SK-N-SH (cell line): ENCODE measurements around the gene ARHGEF17. TPM values are rescaled to one million over a fixed set of nuclear protein-coding genes. Genes with fewer than 3 reads are reported as not detected.

ENCODE experiments used
- CTCF ChIA-PET: fragments of 300-600, 350-600 bp; formaldehyde crosslinking; extraction: SDS; loops from one replicate; lab custom pipeline; 2021; lab: Yijun Ruan, JAX
- POLR2A ChIA-PET: fragments of 350-600 bp; sonication (Branson Sonifier 250); formaldehyde crosslinking; extraction: SDS; loops from one replicate; lab custom pipeline; 2020; ENCODE audit warnings: antibody characterized with exemption, inconsistent platforms; lab: Yijun Ruan, JAX
- DNase-seq: peaks from one replicate; pipeline ENCODE4 v3.0.0; 2012
- H2AFZ ChIP-seq: fragments of 200-600 bp; sonication (generic); 2 replicates; pipeline ENCODE4 v1.8.1; 2016; ENCODE audit warnings: antibody characterized with exemption, mild to moderate bottlenecking, low read depth
- H3F3A ChIP-seq: fragments of 200-600 bp; sonication (generic); replicated peaks from 2 replicates; pipeline ENCODE3; 2016; ENCODE audit warnings: antibody characterized with exemption, mild to moderate bottlenecking; ENCODE audit not compliant: insufficient read depth
- H3K27ac ChIP-seq, 2 experiments: fragments of 200-500 bp in 1 of 2; fragments of 200-600 bp in 1 of 2; sonication (Bioruptor generic) in 1 of 2; sonication (generic), shearing (Covaris generic) in 1 of 2; 2 replicates each; pipeline versions ENCODE4 v1.5.1 to v1.6.1; 2014 to 2016; ENCODE audit warnings: low read depth in 2 of 2, inconsistent platforms in 1 of 2, low read length in 1 of 2, mild to moderate bottlenecking in 1 of 2, mixed read lengths in 1 of 2
- H3K27me3 ChIP-seq: fragments of 200-600 bp; sonication (generic), shearing (Covaris generic); 2 replicates; pipeline ENCODE4 v1.6.1; 2016; ENCODE audit warnings: mixed run types; ENCODE audit not compliant: insufficient read depth
- H3K36me3 ChIP-seq, 2 experiments: fragments of 200-500 bp in 1 of 2; fragments of 200-600 bp in 1 of 2; sonication (Bioruptor generic) in 1 of 2; sonication (generic) in 1 of 2; replicated peaks in 1 of 2; 2 replicates each; pipeline versions ENCODE3 to v1.5.1; 2014 to 2016; ENCODE audit warnings: low read length in 1 of 2, mild to moderate bottlenecking in 1 of 2; ENCODE audit not compliant: insufficient read depth in 2 of 2, control insufficient read depth in 1 of 2
- H3K4me1 ChIP-seq, 2 experiments: fragments of 200-500 bp in 1 of 2; fragments of 200-600 bp in 1 of 2; sonication (Bioruptor generic) in 1 of 2; sonication (generic), shearing (Covaris generic) in 1 of 2; 2 replicates each; pipeline versions ENCODE4 v1.5.1 to v1.6.1; 2014 to 2016; ENCODE audit warnings: low read depth in 1 of 2, low read length in 1 of 2, mixed run types in 1 of 2; ENCODE audit not compliant: insufficient read depth in 2 of 2, control insufficient read depth in 1 of 2
- H3K4me2 ChIP-seq: fragments of 200-600 bp; sonication (generic), shearing (Covaris generic); 2 replicates; pipeline ENCODE4 v1.6.1; 2017; ENCODE audit warnings: mixed run types
- H3K4me3 ChIP-seq, 2 experiments: fragments of 200-500 bp in 1 of 2; fragments of 200-600 bp in 1 of 2; sonication (Bioruptor generic) in 1 of 2; sonication (generic), shearing (Covaris generic) in 1 of 2; 2 replicates each; pipeline versions ENCODE4 v1.5.1 to v1.8.1; 2014 to 2016; ENCODE audit warnings: low read depth in 2 of 2, inconsistent platforms in 1 of 2, low read length in 1 of 2, mild to moderate bottlenecking in 1 of 2, mixed read lengths in 1 of 2, moderate library complexity in 1 of 2
- H3K79me2 ChIP-seq: fragments of 200-600 bp; sonication (generic); 2 replicates; pipeline ENCODE4 v1.8.1; 2017; ENCODE audit warnings: mild to moderate bottlenecking; ENCODE audit not compliant: insufficient read depth
- H3K9ac ChIP-seq: fragments of 200-600 bp; sonication (generic); 2 replicates; pipeline ENCODE4 v1.6.1; 2017; ENCODE audit warnings: mixed run types
- H3K9me2 ChIP-seq: fragments of 200-600 bp; sonication (generic); 2 replicates; pipeline ENCODE4 v1.6.1; 2017; ENCODE audit warnings: mixed run types
- H3K9me3 ChIP-seq: fragments of 200-600 bp; sonication (generic); 2 replicates; pipeline ENCODE4 v1.6.1; 2017; ENCODE audit warnings: mixed run types, mild to moderate bottlenecking, moderate library complexity
- H4K20me1 ChIP-seq: fragments of 200-600 bp; sonication (generic); 2 replicates; pipeline ENCODE4 v1.6.1; 2017; ENCODE audit warnings: mild to moderate bottlenecking, mixed run types; ENCODE audit not compliant: insufficient read depth
- CHD2 ChIP-seq: fragments of 150-350 bp; IDR thresholded peaks from 2 replicates; pipeline ENCODE4 v1.6.1; 2018; ENCODE audit warnings: low read length; ENCODE audit not compliant: partially characterized antibody
- CTCF ChIP-seq: fragments of 200-600 bp; sonication (generic); IDR thresholded peaks from 2 replicates; pipeline ENCODE4 v1.6.1; 2017; ENCODE audit warnings: antibody characterized with exemption, mild to moderate bottlenecking, moderate library complexity
- FOXJ3 ChIP-seq: sonication (generic); formaldehyde crosslinking; IDR thresholded peaks from 2 replicates; pipeline ENCODE4 v1.5.1; 2020; ENCODE audit warnings: mild to moderate bottlenecking, missing genetic modification reagents
- GABPA ChIP-seq: IDR thresholded peaks from 2 replicates; pipeline ENCODE4 v1.4.0; 2012; ENCODE audit warnings: low read depth, mild to moderate bottlenecking
- NFIC ChIP-seq: IDR thresholded peaks from 2 replicates; pipeline ENCODE4 v1.4.0; 2012; ENCODE audit warnings: borderline replicate concordance
- PBX3 ChIP-seq: IDR thresholded peaks from 2 replicates; pipeline ENCODE4; 2012
- POLR2AphosphoS5 ChIP-seq: IDR thresholded peaks from 2 replicates; pipeline ENCODE4 v1.6.1; 2012; ENCODE audit warnings: low read depth, low read length
- TEAD4 ChIP-seq: IDR thresholded peaks from 2 replicates; pipeline ENCODE4 v1.4.0; 2012; ENCODE audit warnings: mild to moderate bottlenecking, borderline replicate concordance; ENCODE audit not compliant: insufficient read depth
- USF1 ChIP-seq: IDR thresholded peaks from 2 replicates; pipeline ENCODE4 v1.4.0; 2012; ENCODE audit warnings: low read depth, borderline replicate concordance
- ZBTB33 ChIP-seq: IDR thresholded peaks from 2 replicates; pipeline ENCODE4 v1.4.0; 2012; ENCODE audit warnings: low read depth, borderline replicate concordance
- WGBS: methylation state at CpG from one replicate; pipeline ENCODE4 v1.1.6; 2017; ENCODE audit warnings: low lambda C conversion rate; 5-methylcytosine and 5-hydroxymethylcytosine counted together
- polyA plus RNA-seq, 3 experiments: library from polyadenylated mRNA; depleted of rRNA; stranded (reverse); fragments of >200 nt; gene quantifications; 2 replicates each; pipeline ENCODE4 v1.2.3, GENCODE V29; 2012

Gene ARHGEF17
- polyA plus RNA-seq, 1 of the 3 experiments (the other 2 are of a cell fraction): 45.9 TPM

GRCh38 chr11:73394416-73395296, 86.6 kb downstream of the ARHGEF17 start:
- H3K4me1 ChIP-seq: no peaks in the 10 kb centered on the region; a peak in 1 of 4 replicates
- WGBS: 95% methylated on average over 32 of the region's 34 CpGs
- CTCF ChIA-PET: interaction anchor here (0.8 to 10.0 kb wide), 18 partner anchors 10 to 285 kb away, joined by 3 to 144 read pairs (median 10); partner anchors contain the start of gene PLEKHB1

GRCh38 chr11:73395297-73396208, 87.5 kb downstream of the ARHGEF17 start:
- peaks cover 9% of the 10 kb centered on the region for H3F3A ChIP-seq
- H3K4me2 ChIP-seq: no peak overlapping the region
- no peaks in the 10 kb centered on the region for H3K27me3 ChIP-seq
- no peak for DNase-seq
- WGBS: 98% methylated on average over 18 of the region's 22 CpGs
- no peaks in the 10 kb centered on the region; a peak in 1 of 4 replicates for H3K4me1 ChIP-seq
- H3K27ac ChIP-seq: no peak overlapping the region
- POLR2A ChIA-PET: no interaction called here
- H3K9me2 ChIP-seq: no peaks in the 10 kb centered on the region
- no peak overlapping the region for H3K9ac ChIP-seq
- CTCF ChIA-PET: interaction anchor here (1.4 to 10.0 kb wide), 12 partner anchors 9 to 266 kb away, joined by 3 to 144 read pairs (median 22); no protein-coding TSS in a partner anchor
- no peaks in the 10 kb centered on the region for H3K9me3 ChIP-seq
- no peaks in the 10 kb centered on the region for H3K79me2 ChIP-seq
- no peaks in the 10 kb centered on the region for H3K36me3 ChIP-seq
- H4K20me1 ChIP-seq: peaks cover 3% of the 10 kb centered on the region; the same call in 1 of the 2 replicates
- no peak overlapping the region for H3K4me3 ChIP-seq
- no peak overlapping the region for H2AFZ ChIP-seq
- TF ChIP-seq FOXJ3 (CRISPR knock-in tag): no peak
- TF ChIP-seq ZBTB33: no peak
- no peak for TF ChIP-seq TEAD4
- no peak for TF ChIP-seq GABPA
- TF ChIP-seq POLR2AphosphoS5: no peak
- no peak for TF ChIP-seq CHD2
- TF ChIP-seq PBX3: no peak
- no peak for TF ChIP-seq USF1
- no peak for TF ChIP-seq NFIC
- no peak for TF ChIP-seq CTCF

More at GRCh38 chr11:73394416-73395296, 86.6 kb downstream of the ARHGEF17 start:
- TF ChIP-seq USF1 (no peak), PBX3 (no peak)
- Histone ChIP-seq H3K9me3 (no peaks in the 10 kb centered on the region), H3K9me2 (no peaks in the 10 kb centered on the region), H3K9ac (no peak overlapping the region), H3F3A (peaks cover 9% of the 10 kb centered on the region), H3K79me2 (no peaks in the 10 kb centered on the region), H3K4me3 (no peak overlapping the region), H4K20me1 (peaks cover 5% of the 10 kb centered on the region; the same call in 1 of the 2 replicates), H2AFZ (no peak overlapping the region), H3K27me3 (no peaks in the 10 kb centered on the region), H3K27ac (no peak overlapping the region), H3K36me3 (no peaks in the 10 kb centered on the region), H3K4me2 (no peak overlapping the region)
- no peak for DNase-seq
- POLR2A ChIA-PET: no interaction called here
